GM19438 (cell line): ENCODE results near the gene PADI6.

Experiments
- ATAC-seq: cut with Tn5 transposase; IDR thresholded peaks from one replicate; pipeline ENCODE4 v1.9.1; 2021; ENCODE audit warnings: low read depth; ENCODE audit not compliant: unreplicated experiment

PADI6 gene

DNA sequence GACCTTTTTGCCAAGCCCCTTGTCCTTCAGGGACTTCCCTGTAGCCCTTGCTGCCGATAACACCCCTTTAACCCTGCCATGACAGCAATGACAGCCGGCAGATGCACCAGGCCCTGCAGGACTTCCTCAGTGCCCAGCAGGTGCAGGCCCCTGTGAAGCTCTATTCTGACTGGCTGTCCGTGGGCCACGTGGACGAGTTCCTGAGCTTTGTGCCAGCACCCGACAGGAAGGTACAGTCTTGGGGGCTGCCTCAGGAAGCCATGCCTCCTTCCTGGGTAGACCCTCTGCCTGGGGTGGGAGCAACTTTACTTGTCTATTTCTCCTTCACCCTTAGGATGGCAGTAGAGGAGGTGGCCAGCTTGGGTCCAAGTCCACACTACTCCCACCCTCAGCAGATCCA is 16.1 kb upstream of the PADI6 start:
- ATAC-seq = no peak

DNA sequence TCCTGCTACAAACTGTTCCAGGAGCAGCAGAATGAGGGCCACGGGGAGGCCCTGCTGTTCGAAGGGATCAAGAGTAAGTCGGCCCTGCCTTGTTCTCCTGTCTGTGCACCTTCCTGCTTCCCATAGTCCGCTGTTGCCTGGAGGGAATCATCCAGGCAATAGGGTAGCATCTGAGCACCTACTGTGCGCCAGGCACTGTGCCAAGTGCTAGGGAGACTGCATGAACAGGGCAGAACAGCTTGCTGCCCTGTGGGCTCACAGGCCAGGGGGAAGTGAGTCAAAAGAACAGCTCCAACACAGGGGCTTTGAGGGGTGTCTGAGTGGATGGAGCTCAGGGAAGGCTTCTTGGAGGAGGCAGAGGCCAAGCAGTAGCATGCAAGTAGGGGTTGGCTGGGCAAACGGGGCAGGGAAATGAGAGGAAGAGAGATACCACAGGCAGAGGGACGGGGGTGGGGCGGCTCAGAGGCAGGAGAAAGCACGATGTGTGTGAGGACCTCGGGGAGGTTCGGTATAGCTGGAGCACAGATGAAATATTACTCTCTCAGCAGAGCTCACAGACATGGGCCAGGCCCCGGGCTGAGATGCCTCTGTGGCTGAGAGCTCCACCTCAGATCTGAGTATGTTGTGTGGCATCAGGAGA is 15.5 kb upstream of the PADI6 start:
- ATAC-seq = no peak

DNA sequence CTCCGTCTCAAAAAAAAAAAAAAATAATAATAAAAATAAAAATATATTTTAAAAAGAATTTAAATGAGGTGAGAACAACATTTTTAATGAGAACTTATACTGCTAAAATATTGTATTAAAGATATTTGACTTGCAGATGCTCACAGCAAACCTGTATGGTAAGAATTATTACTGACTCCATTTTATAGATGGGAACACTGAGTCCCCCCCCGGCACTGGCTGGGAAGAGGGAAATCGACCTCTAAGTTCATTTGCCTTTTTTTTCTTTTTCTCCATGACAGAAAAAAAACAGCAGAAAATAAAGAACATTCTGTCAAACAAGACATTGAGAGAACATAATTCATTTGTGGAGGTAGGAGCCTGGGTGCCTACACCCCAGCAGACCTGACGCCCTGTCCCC is 13.4 kb upstream of the PADI6 start:
- no peak for ATAC-seq

DNA sequence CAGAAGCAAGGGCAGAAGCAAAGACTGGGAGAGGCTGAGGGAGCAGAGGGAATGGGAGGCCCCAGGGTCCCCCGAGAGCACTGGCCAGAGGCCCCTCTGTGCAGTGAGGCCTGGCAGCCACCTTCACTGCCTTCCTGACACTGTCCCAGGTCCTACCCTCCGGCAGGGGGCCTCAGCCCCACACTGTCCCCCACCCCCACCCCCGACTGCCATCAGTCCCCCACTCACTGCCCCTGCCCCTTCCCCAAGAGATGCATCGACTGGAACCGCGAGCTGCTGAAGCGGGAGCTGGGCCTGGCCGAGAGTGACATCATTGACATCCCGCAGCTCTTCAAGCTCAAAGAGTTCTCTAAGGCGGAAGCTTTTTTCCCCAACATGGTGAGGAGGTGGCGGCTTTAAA is 13.0 kb upstream of the PADI6 start:
- no peak for ATAC-seq

DNA sequence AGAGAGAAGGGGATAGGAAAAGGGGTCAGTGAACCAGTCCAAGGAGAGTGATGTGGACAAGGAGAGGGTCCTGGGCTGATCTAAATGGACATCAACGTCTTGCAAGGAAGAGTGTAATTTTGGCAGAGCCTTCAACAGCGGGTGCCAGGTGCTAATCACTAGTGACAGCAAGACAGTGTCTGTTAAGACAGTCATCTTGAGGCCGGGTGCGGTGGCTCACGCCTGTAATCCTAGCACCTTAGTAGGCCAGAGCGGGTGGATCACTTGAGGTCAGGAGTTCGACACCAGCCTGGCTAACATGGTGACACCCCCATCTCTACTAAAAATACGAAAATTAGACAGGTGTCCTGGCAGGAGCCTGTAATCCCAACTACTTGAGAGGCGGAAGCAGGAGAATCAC is 12.2 kb upstream of the PADI6 start:
- ATAC-seq = no peak

DNA sequence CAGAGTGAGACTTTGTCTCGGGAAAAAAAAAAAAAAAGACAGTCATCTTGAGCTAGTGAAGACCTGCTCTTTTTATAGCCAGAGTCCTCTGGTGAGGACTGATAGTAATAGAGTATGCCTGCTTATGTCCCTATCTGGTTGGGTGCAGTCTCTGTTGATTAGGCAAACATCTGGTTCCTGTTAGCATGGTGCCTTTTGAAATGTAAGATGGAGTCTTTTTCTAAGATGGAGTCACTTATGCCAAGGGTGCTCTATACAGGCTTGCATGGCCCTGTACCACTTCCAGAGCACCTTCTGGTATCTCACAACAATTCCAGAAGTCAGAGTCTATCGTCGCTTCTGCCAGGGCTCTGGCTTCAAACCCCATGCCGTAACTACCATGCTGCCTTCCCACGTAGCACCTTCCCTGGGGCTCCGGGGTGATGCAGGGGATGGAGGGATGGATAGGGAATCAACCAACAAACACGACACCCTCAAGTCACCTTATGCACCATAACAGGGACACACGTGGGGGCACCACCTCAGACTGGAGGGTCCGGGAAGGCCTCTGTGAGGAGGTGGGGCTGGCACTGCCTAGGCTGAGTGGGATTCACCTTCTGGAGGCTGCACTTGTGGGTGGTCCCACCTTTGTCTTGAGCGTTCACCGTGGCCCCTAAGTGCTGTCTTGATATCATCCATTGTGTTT is 11.6 kb upstream of the PADI6 start:
- no peak for ATAC-seq

DNA sequence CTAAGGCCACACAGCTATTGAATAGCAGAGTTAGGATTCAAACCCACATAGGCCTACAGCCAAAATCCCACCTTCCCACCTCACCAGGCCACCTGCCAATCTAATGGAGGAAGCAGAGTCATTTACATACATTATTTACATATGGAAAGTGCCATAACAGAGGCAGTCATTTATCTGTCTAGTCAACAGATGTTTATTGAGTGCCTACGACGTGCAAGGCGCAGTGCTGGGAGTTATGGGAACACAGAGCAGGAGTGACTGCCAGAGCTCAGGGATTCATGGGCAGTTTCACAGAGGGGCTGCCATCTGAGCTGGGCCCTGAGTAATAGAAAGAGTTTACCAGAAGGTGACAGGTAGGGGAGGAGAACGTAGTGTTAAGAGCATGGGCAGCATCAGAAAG is 10.3 kb upstream of the PADI6 start:
- ATAC-seq = no peak

DNA sequence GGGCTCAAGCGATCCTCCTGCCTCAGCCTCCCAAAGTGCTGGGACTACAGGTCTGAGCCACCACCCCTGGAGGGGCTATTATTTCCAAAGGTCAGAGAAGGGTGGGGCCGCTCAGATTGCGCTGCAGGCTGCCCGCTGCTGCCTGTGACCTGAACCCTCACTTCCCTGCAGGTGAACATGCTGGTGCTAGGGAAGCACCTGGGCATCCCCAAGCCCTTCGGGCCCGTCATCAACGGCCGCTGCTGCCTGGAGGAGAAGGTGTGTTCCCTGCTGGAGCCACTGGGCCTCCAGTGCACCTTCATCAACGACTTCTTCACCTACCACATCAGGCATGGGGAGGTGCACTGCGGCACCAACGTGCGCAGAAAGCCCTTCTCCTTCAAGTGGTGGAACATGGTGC is 8.6 kb upstream of the PADI6 start:
- no peak for ATAC-seq

DNA sequence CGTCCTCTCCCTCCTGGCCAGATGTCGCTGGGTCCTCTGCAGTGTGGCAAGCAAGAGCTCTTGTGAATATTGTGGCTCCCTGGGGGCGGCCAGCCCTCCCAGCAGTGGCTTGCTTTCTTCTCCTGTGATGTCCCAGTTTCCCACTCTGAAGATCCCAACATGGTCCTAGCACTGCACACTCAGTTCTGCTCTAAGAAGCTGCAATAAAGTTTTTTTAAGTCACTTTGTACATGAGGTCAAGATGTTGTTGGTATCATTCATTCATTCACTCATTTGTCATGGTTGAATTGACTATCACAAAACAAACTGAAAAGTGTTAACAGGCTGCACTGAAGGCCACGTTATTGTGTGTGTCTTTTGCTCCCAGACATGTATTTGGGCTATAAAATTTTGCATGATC is 8.2 kb upstream of the PADI6 start:
- ATAC-seq = no peak

DNA sequence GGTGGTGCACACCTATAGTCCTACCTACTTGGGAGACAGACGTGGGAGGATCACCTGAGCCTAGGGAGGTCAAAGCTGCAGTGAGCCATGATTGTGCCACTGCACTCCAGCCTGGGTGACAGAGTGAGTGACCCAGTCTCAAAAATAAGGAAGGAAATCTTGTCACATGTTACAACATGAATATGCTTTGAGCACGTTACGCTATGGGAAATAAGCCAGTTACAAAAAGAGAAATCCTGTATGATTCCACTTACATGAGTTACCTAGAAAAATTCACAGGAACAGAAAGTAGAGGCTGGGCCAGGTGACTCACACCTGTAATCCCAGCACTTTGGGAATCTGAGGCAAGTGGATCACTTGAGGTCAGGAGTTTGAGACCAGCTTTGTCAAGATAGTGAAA is 6.7 kb upstream of the PADI6 start:
- ATAC-seq = no peak

DNA sequence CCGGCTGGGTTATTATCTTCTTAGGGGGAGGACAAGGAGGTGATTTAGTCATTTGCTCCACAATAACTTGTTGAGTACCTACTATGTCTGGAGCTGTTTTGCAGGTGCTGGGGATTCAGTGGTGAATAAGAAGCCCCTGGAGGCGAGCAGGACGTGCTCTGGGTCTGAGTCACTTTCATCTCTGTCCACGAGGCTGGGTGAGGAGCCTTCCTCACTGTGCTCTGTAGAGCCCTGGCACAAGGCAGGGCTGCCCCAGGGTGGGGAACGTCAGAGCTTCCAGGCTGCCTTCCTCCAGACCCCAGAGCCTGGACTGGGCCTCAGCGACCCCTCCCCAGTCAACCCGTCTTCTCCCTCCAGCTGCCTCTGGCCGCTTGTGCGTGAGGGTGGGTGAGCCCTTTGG is 2.5 kb upstream of the PADI6 start:
- ATAC-seq = no peak

DNA sequence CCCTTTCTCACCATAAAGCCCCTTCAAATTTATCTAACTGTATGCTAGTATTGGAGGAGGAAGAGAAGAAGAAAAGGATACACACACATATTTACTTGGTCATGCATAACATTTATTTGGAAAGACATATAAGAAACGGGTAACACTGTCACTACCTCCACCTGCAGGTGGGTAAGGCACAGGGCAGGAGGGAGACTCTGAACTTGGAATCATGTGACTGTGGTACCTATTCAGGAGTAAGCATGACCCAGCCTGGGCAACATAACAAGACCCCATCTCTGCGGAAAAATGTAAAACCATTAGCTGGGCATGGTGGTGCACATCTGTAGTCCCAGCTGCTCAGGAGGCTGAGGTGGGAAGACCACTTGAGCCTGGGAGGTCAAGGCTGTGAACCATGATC is 1.4 kb upstream of the PADI6 start:
- no peak for ATAC-seq

DNA sequence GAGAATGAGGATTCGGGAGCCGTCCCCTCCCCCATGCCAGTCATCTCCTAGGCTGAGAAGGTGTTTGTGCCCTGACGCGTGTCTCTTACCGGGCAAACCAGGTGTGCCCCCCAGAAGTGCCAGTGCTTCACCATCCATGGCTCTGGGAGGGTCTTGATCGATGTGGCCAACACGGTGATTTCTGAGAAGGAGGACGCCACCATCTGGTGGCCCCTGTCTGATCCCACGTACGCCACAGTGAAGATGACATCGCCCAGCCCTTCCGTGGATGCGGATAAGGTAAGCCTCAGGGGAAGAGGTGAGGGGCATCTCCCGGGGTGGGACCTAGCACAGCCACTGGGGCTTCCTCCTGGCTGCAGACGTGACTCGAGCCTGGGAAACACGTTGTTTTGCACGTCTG is 959 bp downstream of the PADI6 start:
- ATAC-seq = no peak

DNA sequence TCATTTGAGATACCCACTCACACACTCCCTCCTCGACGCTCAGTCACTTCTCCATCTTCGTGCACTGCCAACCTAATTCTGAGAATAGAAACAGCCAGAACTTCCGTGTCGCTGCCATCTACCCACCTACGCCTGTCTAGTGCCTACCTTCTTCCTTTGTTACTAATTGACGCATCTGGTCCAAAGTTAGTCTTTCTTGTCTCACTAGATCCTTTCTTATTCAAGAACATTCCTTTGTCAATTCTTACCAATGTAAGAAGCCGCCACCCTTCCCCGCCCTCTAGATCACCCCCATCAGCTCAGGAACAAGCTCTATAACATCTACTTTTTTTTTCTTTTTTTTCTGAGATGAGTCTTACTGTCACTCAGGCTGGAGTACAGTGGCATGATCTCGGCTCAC is 3.7 kb downstream of the PADI6 start:
- no peak for ATAC-seq

DNA sequence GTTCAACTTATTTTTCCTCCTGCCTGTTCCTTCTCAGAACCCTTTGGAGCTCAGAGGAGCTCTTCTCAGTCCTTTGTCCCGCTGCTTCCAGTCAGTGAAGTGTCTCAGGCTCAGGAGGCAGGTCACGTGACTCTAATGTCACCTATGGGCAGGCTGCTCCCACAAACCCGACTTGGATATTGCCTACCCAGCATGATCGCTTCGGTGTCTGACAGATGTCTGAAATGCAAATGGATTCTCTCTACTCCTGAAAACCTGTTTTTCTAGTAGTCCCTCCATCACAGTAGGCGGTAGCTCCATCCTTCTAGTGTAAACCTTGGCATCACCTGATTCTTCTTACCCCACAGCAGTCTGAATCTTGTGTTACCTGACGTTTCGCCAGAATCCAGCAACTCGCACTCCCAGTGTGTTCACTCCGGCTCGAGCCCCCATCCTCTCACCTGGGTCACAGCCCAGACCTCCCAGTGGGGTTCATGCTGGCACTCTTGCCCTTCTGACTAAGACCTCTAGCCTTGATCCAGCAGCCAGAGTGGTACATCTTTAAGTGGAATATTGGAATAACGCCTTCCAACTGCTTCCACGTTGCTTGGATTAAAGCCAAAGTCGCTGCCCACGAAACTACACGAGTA is 5.4 kb downstream of the PADI6 start:
- no peak for ATAC-seq

DNA sequence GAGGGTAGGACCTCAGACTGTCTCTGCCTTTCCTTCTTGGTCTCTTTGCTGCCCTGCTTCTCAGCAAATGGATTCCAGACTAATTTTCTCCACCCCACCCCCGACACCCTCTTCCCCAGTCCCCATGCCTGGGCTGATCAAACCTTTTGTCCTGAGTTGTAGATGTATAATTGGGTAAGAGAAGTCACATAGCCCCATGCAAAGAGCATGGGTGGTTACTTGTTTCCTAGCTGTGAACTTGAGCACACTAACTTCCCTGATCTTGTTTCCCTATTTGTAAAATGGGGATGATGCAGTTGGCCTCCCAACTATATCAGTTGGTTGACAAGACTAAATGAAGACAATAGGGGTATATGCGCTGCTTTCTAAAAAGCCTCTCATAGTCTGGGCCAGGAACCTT is 9.2 kb downstream of the PADI6 start:
- no peak for ATAC-seq

DNA sequence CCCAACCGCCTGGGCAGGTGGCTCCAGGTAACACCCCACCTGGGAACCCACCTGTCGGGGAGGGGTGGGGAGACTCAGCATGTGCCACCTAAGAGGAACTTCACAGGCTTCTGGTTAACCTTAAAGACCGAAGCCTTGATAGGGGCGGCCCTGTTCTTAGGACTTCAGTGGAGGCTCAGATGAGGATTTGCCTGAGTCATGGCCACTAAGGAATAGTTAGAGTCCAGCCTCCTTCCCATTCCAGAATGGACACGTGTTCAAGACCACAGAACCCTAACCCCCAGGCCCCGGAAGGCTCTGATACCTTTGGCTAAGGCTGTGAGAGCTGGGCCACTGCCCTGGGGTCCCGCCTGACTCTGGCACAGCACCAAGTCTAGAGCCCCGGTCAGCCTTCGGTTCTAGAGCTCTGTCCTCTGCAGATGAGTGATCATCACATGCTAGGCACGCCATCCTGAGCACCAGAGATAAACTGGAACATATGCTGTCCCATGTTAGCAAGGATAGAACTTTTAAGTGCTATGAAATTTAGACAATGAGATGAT is 20.3 kb downstream of the PADI6 start:
- ATAC-seq = no peak

DNA sequence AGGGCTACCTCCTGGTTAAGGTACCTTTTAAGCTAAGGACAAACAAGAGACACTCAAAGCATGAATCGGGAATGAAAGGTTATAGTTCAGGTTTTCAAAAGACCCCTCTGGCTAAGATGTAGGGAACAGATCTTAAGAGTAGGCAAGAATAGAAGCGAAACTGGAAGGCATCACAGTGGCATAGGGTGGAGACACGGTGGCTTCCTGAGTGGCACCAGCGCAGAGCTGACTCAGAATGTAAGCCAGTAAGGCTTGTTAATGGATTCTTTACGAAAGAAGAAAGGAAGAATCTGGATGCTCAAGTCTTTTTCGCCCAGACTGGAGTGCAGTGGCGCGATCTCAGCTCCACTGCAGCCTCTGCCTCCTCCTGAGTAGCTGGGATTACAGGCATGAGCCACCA is 21.2 kb downstream of the PADI6 start:
- no peak for ATAC-seq

DNA sequence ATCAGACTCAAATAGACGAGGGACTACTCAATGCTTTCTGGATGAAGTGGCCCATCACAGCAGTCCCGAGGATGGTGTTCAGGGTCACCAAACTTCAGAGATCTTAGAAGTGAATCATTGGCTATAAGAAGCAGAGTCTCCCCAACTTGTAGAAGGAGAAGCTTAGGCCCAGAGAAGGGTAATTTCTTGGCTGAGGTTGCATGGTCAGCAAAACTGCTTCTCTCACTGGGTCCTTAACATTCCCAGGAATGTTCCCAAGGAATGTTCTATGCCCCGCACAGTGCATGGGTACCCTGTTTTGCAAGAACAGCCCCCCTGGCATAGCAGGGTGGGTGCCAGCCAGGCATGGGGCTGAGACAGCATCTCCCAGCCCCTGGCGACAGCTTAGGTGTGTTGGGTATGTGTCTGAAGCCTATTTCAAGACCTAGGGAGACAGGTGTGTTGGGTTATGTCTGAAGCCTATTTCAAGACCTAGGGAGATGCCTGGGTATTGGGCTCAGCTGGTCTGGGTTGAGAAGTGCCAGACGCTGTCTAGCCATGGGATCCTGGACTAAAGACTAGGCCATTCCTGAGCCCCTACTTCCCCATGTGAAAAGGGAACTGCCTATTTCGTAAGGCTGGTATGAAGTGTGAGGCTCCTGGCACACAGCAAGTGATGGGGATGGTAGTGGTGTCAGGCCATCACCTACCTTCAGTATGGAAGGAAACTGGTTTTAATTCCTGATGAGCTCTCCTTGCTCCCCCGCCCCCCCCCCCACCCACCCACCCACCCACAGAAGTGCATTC is 26.1 kb downstream of the PADI6 start:
- ATAC-seq = no peak

DNA sequence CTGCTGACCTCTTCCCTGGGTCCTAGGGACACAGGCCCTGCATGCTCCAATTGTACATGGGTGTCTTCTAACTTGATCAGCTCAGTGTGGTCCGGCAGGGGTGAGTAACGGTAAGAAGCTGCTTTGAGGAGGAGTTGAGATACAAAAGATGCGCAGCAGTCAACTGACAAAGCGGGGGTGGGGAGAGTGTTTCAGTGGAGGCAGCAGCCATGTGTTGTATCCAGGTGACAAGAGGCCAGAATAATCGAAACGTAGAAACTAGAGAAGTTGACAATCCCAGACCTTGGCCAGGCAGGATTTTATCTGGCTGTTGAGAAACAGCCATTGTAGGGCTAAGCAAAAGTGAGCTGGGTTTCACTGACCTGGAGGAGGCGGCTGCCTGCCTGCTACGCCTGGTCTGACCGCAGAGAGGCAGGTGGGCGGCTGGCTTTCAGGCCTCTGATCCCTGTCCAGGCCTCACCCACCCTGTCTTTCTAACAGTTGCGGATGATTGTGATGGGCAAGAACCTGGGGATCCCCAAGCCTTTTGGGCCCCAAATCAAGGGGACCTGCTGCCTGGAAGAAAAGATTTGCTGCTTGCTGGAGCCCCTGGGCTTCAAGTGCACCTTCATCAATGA is 28.8 kb downstream of the PADI6 start:
- no peak for ATAC-seq

DNA sequence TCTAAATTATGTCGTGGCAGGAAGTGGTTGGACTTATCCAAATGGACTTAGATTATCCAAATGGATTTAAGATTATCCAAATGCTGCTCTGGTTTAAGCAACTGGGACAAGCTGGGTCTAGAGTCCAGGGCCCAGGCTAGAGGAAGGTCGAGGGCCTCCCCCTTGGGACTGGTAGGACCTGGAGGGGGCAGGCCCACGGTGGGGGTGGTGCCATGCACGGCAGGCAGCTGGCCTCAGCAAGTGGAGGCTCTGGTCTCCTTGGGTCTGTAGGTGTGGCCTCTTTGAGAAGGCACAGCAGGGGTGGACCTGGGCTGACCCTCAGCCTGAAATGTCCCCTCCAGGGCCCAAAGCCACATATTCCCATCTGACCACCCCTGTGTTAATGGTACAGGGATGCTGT is 29.8 kb downstream of the PADI6 start:
- ATAC-seq = no peak
